OCI-LY3 (cell line): ENCODE measurements around the gene KRTAP5-1.
"Not testable (repeated sequence)": the region's sequence is repeated elsewhere in the genome, so short reads cannot be mapped to it uniquely, and the experiment has no call there.

Experiments
- CTCF ChIP-seq: fragments of 200-600, 300-600 bp; sonication (generic); IDR thresholded peaks from 2 replicates; pipeline ENCODE4 v1.5.1; 2014; ENCODE audit warnings: antibody characterized with exemption, low read length, low read depth
- EZH2phosphoT487 ChIP-seq: fragments of 200-600 bp; shearing (Covaris generic); IDR thresholded peaks from 2 replicates; pipeline ENCODE4 v1.6.1; 2018; ENCODE audit warnings: antibody characterized with exemption, mixed run types, low read depth

- TF ChIP-seq CTCF, EZH2phosphoT487: not testable (repeated sequence)
Measured at GRCh38 chr11:1607901-1608300, 22.8 kb upstream of the KRTAP5-1 start.
